Activated naive CD8-positive, alpha-beta T cell (primary cell): Measurements from ENCODE around the gene RFTN2.
"Not testable (repeated sequence)": the region's sequence is repeated elsewhere in the genome, so short reads cannot be mapped to it uniquely, and the experiment has no call there.

ENCODE experiments used
- H3K27ac Mint-ChIP-seq: one replicate; pipeline ENCODE4 v1.8.0; 2021; ENCODE audit warnings: mixed read lengths
- H3K27me3 Mint-ChIP-seq: one replicate; pipeline ENCODE4 v1.8.0; 2021; ENCODE audit warnings: mixed read lengths
- H3K36me3 Mint-ChIP-seq: one replicate; pipeline ENCODE4 v1.8.0; 2021; ENCODE audit warnings: mixed read lengths
- H3K4me1 Mint-ChIP-seq: one replicate; pipeline ENCODE4 v1.8.0; 2021; ENCODE audit warnings: low read depth, mixed read lengths
- H3K4me3 Mint-ChIP-seq: one replicate; pipeline ENCODE4 v1.8.0; 2021; ENCODE audit warnings: mild to moderate bottlenecking, mixed read lengths
- H3K9me3 Mint-ChIP-seq: one replicate; pipeline ENCODE4 v1.8.0; 2021; ENCODE audit warnings: low read depth, mixed read lengths

Gene RFTN2, protein sequence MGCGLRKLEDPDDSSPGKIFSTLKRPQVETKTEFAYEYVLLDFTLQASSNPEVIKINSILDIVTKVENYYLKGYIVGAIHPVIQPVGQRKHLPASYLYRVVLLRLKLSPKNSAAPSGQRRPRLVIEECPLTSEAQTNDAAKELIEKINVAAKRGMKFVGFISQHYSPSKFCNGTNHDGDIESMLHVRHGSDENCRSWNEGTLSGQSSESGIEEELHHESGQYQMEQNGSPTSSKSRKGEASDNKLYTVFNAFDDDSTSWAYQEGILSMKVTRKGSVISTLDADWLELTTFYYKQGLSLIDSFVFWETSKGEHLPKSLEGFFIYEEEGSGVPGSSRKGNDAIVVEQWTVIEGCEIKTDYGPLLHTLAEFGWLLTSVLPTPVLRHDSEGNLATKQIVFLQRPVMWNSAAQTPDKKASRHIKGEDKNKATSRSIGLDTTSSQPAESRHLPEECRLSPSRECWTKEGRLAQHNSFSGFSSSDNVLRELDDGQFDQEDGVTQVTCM

DNA sequence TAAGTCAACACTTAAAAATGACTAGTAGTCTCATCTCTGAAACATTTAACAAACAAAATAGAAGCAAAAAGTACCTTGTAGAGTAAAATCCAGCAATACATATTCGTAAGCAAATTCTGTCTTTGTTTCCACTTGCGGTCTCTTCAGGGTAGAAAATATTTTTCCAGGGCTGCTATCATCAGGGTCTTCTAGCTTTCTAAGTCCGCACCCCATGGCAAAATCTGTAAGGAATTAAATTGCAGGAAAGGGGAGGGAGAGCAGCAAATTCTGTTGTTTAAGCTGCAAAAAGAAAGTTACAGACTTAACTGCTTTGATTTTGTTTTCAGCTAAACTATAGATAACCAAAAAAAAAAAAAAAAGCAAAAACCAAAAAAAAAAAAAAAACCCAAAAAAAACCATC lies at the start of gene RFTN2:
Gene RFTN2, minus strand, starts transcription at position 342 of the 400 bp plus-strand sequence. Its CDS starts 129 bp downstream, at position 213.
- no peaks in the 10 kb centered on the region for H3K36me3 Mint-ChIP-seq
- no peaks in the 10 kb centered on the region for H3K9me3 Mint-ChIP-seq
- H3K4me1 Mint-ChIP-seq, result no peaks in the 10 kb centered on the region
- H3K4me3 Mint-ChIP-seq, result no peak within 1 kb of the TSS
- H3K27ac Mint-ChIP-seq, result no peak within 1 kb of the TSS
- peaks cover 13% of the 10 kb centered on the region for H3K27me3 Mint-ChIP-seq

DNA sequence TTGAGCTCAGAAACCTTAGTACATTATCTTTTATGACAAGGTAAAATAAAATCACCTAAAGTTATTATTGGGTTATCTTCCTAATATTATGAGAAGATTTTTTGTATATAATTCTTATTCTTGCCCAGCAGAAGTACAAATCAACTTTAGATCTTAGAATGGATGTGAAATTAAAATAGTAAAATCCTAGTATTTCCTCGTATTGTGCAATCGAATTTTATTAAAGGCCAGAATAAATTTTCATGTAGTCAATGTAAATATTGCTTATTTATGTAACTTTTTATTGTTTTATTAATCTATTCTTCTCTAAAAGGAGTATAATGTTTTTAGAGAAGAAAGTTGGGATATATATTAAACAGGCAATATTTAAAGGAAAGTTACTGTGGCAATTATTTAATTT lies 42.5 kb upstream of the RFTN2 start:
- H3K4me1 Mint-ChIP-seq, result peaks cover 14% of the 10 kb centered on the region
- H3K4me3 Mint-ChIP-seq, result no peak overlapping the region
- H3K9me3 Mint-ChIP-seq, result no peaks in the 10 kb centered on the region
- no peak overlapping the region for H3K27ac Mint-ChIP-seq
- peaks cover 2% of the 10 kb centered on the region for H3K36me3 Mint-ChIP-seq
- no peaks in the 10 kb centered on the region for H3K27me3 Mint-ChIP-seq

DNA sequence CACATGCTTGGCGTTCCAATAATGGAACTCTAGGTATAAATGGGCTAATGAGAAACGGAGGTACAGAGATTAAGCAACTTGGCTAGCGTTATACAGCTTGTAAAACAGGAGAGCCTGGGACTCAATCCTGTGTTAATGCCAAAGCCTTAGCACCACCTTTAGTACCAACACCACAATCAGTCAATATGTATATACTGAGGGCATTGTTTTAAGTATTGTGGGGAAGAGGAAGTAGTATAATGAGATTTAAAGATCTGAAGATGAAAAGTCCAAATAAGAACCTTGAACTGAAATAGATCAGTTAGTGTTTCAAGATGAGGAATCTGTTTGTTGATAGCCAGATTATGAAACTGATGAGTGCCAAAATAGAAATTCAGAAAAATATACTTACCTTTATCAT lies 37.9 kb upstream of the RFTN2 start:
- no peak overlapping the region for H3K27ac Mint-ChIP-seq
- H3K4me1 Mint-ChIP-seq, result peaks cover 55% of the 10 kb centered on the region
- no peak overlapping the region for H3K4me3 Mint-ChIP-seq
- peaks cover 17% of the 10 kb centered on the region for H3K36me3 Mint-ChIP-seq
- no peaks in the 10 kb centered on the region for H3K9me3 Mint-ChIP-seq
- H3K27me3 Mint-ChIP-seq, result no peaks in the 10 kb centered on the region

DNA sequence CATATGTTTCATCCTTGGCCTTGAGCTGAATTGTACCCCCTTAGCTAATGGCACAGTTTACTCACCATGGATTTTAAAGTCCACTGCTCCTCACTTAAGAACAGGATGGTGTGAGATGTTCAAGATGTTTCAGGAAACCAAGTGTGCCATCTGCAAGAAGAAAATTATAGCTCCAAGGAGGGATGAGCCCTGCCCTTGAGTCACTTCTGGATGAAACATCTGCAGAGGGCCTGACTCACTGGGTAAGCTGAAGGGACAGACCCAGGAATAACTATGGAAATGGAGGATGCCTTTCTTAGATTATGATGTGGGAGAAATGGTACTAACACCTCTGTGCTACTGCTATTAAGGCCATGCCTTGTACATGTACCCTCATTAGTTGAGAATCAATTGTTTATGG lies 36.2 kb upstream of the RFTN2 start:
- Mint-ChIP-seq H3K27me3 (no peaks in the 10 kb centered on the region), H3K4me1 (peaks cover 60% of the 10 kb centered on the region), H3K4me3 (peak overlapping the region; percentile 23), H3K27ac (no peak overlapping the region), H3K36me3 (peaks cover 22% of the 10 kb centered on the region), H3K9me3 (no peaks in the 10 kb centered on the region)

DNA sequence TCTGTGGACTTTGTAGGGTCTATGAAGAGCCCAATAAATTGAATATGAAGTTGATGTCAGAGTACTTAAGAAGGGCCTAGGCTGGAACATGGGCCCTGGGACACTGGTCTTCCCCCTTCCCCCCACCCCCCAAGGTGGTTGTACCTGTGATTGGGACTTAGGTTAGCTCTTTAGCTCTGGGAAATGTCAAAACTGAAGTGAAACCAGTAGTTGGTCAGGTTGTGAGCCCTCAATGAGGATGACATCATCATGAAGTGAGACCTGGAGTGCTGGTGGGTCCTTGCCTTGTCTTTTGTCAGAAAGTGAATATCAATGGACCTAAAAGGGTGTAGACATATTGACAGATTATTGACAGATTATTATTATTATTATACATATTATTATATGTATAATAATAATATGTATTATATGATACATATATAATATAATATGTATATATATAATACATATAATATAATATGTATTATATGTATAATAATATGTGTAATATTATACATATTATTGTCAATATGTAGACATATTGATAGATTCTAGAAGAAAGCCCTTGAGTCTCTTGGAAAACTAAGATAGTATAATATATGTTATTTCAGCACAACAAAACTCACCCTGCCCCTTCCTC lies 35.1 kb upstream of the RFTN2 start:
- Mint-ChIP-seq H3K27me3 (no peaks in the 10 kb centered on the region), H3K36me3 (peaks cover 23% of the 10 kb centered on the region), H3K4me3 (peak overlapping the region; percentile 69), H3K27ac (no peak overlapping the region), H3K9me3 (no peaks in the 10 kb centered on the region), H3K4me1 (peaks cover 58% of the 10 kb centered on the region)

DNA sequence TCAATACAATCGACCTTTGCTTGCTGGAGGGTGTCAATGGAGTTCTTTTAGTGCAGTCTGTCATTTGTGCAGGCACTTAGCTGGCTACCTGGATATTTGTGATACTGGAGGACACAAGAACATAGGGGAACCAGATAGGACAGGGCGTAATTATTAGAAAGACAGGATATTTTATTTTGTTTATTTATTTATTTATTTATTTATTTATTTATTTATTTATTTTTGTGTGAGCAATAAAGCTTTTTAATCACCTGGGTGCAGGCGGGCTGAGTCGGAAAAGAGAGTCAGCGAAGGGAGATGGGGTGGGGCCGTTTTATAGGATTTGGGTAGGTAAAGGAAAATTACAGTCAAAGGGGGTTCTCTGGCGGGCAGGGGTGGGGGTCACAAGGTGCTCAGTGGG lies 33.8 kb upstream of the RFTN2 start:
- Mint-ChIP-seq H3K4me3 (peak overlapping the region; percentile 93), H3K4me1 (peaks cover 60% of the 10 kb centered on the region), H3K36me3 (peaks cover 23% of the 10 kb centered on the region)
- not testable (repeated sequence) for H3K9me3 Mint-ChIP-seq, H3K27ac Mint-ChIP-seq, H3K27me3 Mint-ChIP-seq

DNA sequence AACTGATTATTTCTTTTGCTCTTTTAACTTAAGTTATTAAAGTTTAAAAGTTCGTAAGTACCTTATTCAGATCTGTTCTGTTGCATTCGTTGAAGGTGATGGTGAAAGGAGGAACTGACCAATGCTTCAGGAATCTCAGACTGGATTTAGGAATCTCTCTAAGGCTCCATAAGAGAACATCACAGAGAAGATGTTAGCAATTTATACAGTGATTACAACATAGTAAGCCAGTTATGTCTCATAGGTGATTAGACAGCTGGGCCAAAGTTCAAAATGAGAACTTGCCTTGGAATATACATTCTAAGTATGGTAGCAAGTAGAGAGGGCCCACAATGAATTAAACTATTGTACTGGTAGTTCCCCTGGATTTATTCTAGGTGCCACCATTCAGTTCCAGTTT lies 32.9 kb upstream of the RFTN2 start:
- Mint-ChIP-seq H3K9me3 (no peaks in the 10 kb centered on the region), H3K4me1 (peaks cover 59% of the 10 kb centered on the region), H3K27ac (no peak overlapping the region), H3K27me3 (no peaks in the 10 kb centered on the region), H3K36me3 (peaks cover 23% of the 10 kb centered on the region), H3K4me3 (peak overlapping the region; percentile 93)

DNA sequence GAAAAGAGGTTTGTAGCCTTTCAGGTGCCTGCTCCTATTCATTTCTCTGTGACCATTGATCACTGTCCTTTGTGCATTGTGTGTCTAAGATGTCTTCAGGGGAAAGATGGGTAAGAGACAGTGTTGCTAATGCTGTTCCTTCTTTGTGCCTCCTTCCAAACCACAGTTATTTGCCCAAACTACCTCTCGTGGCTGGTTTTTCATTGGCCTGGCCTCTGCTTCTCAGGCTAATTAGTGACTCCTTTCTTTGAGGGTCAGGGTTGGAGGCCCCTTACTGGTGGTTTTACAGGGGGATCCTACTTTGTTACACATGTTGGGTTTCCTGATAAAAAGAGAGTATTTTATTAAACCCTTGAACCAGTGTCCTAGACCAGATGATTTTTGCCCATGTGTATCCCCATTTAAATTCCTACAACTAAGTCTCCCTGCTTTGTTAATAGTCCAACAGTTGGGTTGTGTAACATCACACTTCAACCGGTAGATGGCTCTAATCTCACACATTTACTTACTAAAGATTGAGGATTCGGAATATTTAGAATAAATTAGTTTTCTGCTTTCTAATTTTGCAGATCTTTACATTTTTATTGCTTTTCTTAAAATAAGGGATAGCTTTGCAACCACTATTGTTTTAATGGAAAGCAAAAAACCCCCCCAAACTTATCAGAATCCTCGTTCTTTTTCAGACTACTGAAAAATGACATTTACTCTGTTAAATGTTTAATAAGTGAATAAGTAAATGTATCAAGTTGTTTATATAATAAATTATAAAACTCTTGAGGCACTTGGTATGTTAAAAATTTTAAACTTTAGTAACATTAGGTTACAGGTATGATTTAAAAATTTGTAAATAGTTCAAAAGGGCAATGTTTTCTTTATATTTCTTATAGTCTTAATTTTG lies 32.2 kb upstream of the RFTN2 start:
- H3K27ac Mint-ChIP-seq, result no peak overlapping the region
- peak overlapping the region; percentile 93 for H3K4me3 Mint-ChIP-seq
- H3K36me3 Mint-ChIP-seq, result peaks cover 24% of the 10 kb centered on the region
- no peaks in the 10 kb centered on the region for H3K9me3 Mint-ChIP-seq
- peaks cover 1% of the 10 kb centered on the region for H3K27me3 Mint-ChIP-seq
- H3K4me1 Mint-ChIP-seq, result peaks cover 51% of the 10 kb centered on the region

DNA sequence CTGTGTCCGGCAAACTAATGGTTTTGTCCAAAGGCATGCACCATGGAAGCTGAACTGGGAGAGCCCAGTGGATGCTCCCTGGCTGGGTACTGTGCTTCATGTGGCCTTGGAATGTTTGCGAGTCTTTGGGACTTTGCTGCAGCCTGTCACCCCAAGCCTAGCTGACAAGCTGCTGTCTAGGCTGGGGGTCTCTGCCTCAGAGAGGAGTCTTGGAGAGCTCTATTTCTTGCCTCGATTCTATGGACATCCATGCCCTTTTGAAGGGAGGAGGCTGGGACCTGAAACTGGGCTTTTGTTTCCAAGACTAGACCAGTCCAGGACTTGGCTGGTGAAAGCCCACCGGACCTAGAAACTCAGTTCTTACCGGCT lies 31.4 kb upstream of the RFTN2 start:
- no peak overlapping the region for H3K27ac Mint-ChIP-seq
- peaks cover 2% of the 10 kb centered on the region for H3K27me3 Mint-ChIP-seq
- H3K9me3 Mint-ChIP-seq, result no peaks in the 10 kb centered on the region
- H3K4me3 Mint-ChIP-seq, result peak overlapping the region; percentile 93
- peaks cover 26% of the 10 kb centered on the region for H3K36me3 Mint-ChIP-seq
- H3K4me1 Mint-ChIP-seq, result peaks cover 46% of the 10 kb centered on the region

DNA sequence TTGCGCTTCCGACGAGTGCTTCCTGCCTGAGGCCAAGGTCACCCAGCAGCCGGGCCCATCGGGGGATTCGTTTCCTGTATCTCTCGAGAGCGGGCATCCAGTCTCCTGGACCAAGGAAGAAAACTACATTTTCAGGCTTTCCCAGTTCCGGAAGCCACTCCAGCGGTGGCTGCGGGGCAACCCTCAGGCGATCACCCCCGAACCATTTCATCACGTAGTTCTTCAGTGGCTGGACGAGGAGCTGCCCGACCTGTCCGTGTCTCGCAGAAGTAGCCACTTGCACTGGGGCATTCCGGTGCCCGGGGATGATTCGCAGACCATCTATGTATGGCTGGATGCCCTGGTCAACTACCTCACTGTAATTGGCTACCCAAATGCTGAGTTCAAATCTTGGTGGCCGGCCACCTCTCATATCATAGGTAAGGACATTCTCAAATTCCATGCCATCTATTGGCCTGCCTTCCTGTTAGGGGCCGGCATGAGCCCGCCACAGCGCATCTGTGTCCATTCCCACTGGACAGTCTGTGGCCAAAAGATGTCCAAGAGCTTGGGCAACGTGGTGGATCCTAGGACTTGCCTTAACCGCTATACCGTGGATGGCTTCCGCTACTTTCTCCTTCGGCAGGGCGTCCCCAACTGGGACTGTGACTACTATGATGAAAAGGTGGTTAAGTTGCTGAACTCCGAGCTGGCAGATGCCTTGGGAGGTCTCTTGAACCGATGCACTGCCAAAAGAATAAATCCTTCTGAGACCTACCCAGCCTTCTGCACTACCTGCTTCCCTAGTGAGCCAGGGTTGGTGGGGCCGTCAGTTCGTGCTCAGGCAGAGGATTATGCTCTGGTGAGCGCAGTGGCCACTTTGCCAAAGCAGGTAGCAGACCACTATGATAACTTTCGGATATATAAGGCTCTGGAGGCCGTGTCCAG lies 30.8 kb upstream of the RFTN2 start:
- Mint-ChIP-seq H3K27ac (peak overlapping the region; percentile 92), H3K36me3 (peaks cover 26% of the 10 kb centered on the region), H3K9me3 (no peaks in the 10 kb centered on the region), H3K4me1 (peaks cover 39% of the 10 kb centered on the region), H3K27me3 (peaks cover 5% of the 10 kb centered on the region), H3K4me3 (peak overlapping the region; percentile 93)

DNA sequence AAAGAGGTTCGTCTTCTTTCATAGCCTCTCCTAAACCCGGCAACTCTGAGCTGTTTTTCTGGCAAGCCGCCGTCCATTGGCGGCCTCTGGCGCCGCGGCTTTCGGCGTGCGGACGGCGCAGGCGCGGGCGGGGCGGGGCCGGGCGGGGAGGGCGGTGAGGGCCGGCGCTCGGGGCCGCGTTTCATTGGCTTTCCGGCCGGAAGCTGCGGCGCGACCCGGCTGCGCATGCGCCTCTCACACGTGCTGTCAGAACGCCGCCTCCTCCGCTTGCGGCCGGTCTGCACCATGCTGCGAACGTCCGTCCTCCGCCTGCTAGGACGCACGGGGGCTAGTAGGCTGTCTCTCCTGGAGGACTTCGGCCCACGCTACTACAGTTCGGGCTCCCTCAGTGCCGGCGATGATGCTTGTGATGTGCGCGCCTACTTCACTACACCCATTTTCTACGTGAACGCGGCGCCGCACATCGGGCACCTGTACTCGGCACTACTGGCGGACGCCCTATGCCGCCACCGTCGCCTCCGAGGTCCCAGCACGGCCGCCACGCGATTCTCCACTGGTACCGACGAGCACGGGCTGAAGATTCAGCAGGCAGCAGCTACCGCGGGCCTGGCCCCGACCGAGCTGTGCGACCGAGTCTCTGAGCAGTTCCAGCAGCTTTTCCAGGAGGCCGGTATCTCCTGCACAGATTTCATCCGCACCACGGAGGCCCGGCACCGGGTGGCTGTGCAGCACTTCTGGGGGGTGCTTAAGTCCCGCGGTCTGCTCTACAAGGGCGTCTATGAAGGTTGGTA lies 29.9 kb upstream of the RFTN2 start, which contains the start of gene MARS2:
Gene MARS2, plus strand, starts transcription at position 249 of the 791 bp plus-strand sequence. Its CDS starts 37 bp downstream, at position 286.
- H3K4me1 Mint-ChIP-seq, result peaks cover 36% of the 10 kb centered on the region
- peak within 1 kb of the TSS; percentile 93 for H3K4me3 Mint-ChIP-seq
- peak within 1 kb of the TSS; percentile 98 for H3K27ac Mint-ChIP-seq
- peaks cover 26% of the 10 kb centered on the region for H3K36me3 Mint-ChIP-seq
- no peaks in the 10 kb centered on the region for H3K9me3 Mint-ChIP-seq
- H3K27me3 Mint-ChIP-seq, result peaks cover 5% of the 10 kb centered on the region

DNA sequence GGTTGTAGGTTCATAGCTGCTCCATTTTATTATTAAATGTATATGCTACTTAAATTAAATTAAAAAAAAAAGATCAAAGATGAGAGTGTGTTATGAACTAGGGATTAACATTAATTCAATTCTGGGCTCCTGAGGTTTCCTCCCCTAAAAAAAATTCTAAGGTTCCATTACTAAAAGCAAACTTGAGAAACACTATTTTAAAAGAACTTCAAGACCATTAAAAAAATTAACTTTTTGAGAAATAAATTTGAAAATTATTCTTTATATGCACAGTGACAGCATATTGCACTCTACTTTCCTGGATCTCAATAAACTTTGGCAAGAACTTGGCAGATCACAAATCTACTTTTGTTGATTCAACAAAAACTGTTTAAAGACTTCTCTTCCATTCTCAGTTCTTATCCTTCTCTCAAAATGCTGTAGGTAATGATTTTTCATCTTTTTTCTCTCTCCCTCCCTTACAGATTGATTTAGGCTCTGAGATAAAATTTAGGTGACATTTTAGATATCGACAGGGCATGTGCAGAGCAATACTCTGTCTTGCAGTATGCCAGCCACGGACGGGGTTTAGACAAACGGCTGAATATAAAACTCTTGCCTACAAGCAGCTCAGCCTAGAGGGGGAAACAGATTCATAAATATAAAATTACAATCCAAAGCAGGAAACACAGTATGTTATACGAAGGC lies 29.2 kb upstream of the RFTN2 start:
- peaks cover 21% of the 10 kb centered on the region for H3K36me3 Mint-ChIP-seq
- peaks cover 28% of the 10 kb centered on the region for H3K4me1 Mint-ChIP-seq
- peaks cover 5% of the 10 kb centered on the region for H3K27me3 Mint-ChIP-seq
- H3K4me3 Mint-ChIP-seq, result peak overlapping the region; percentile 85
- peak overlapping the region; percentile 98 for H3K27ac Mint-ChIP-seq
- no peaks in the 10 kb centered on the region for H3K9me3 Mint-ChIP-seq

DNA sequence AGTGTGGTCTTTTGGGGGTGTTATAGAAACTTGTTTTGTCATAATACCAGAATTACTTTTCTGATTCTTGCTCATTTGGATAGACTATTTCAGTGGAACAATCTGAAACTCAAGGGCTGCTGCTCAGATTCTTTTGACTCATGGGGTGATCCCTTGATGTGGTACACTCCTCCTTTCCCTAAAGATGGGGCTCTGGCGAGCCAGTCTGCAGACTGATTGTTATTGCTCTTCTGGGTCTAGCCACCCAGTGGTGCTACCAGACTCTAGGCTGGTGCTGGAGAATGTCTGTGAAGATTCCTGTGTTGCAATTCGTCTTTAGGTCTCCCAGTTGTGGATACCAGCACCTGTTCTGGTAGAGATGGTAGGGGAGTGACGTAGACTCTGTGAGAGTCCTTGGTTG lies 25.6 kb upstream of the RFTN2 start:
- peaks cover 6% of the 10 kb centered on the region for H3K36me3 Mint-ChIP-seq
- no peaks in the 10 kb centered on the region for H3K9me3 Mint-ChIP-seq
- H3K27me3 Mint-ChIP-seq, result peaks cover 5% of the 10 kb centered on the region
- H3K4me3 Mint-ChIP-seq, result no peak overlapping the region
- no peak overlapping the region for H3K27ac Mint-ChIP-seq
- peaks cover 11% of the 10 kb centered on the region for H3K4me1 Mint-ChIP-seq
